ENCODE results near the gene BUB3.

The BUB3 gene

GRCh38 chr10:123136806-123137642, 17.2 kb upstream of the BUB3 start:
- DNase-seq (ENCODE audit: extremely low read depth, low read depth) = no peak
- no peak for TF ChIP-seq CTCF (IDR thresholded peaks at IDR 0.05; ENCODE audit: low read depth, low read length)

DNA sequence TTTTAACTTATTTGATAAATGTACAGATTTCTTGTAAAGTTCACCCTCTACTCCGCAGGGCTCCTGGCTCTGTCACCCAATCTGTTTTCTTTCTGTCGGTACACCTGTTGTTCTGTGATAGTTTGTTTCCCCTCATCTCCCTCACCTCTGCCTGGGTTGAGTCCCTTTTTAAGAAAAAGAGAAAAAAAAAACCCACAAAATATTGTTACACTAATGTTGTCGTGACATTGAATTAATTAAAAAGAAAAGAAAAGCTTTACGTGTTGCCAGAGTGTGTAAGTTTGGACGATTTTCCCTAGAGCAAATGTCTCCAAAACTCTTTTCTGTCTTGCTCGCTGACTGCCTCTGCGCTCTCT, 15.1 kb upstream of the BUB3 start:
- TF ChIP-seq CTCF (IDR thresholded peaks at IDR 0.05; ENCODE audit: low read depth, low read length) = no peak
- no peak for DNase-seq (ENCODE audit: extremely low read depth, low read depth)

DNA sequence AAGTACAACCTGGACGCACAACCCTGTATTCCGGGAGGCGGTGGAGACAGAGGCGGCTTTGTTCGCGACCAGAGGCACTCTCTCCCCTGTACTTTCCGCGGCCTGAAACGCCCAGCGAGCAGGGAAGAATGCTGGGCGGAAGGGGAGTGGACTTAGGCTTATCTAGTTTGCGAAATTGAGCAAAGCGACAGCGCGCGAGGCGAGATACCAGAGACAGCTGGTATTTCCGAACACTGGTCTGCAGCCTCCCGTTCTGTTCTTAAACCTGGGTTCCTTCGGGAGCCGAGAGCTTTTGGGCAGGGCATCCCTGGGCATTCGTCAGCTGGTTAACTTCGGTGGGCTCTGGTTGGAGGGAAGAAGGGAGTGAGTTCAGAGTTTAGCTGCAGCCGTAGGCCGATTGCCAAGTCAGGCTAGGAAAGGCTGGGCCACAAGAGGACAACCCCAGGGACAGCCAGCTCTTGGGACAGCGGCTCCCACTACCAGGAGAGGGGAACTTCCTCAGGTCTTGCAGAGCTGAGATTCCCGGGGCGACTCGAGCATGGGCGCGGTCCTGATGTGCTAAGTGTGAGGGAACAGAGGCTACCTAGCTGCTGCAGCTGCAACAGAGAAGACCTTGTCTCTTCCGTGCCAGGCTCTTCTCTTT, 14.6 kb upstream of the BUB3 start:
- TF ChIP-seq CTCF (IDR thresholded peaks at IDR 0.05; ENCODE audit: low read depth, low read length) = no peak
- DNase-seq (ENCODE audit: extremely low read depth, low read depth) = no peak

DNA sequence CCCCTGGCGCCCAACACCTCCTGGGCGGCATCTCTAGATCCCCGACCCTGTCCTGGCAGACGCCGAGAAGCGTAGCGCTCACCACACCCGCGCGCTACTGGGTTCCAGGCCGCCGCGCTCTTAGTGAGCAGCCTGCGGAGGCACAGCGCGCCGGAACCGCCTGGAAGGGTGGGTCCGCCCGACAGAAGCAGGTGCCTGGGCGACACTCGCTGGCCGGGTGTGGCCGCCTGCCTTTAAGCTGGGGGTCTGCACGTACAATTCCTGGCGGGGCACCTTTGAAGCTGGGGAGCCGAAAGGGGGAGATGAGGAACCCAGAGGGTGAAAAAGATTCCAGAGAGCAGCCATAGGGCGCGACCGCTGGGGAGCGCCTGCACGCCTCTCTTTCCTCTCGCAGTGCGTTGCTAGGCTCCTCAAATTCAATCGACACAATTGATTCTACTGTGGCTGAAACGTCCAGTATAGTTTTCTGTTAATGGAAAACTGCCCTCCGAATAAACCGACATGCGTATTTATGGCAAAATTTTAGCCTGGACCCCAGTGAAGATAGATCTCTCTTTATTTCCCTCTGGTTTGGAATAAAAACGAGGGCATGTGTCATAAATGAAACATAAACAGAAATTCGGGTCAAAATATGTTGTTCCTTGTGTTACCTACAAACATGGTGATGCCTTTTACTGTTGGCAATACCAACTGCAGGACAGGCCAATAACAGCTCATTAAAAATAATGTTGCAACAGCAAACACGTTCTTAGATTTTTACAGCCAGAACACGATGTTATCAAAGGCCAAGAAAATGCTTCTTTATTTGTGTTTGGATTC, 13.8 kb upstream of the BUB3 start:
- no peak for DNase-seq (ENCODE audit: extremely low read depth, low read depth)
- no peak for TF ChIP-seq CTCF (IDR thresholded peaks at IDR 0.05; ENCODE audit: low read depth, low read length)

DNA sequence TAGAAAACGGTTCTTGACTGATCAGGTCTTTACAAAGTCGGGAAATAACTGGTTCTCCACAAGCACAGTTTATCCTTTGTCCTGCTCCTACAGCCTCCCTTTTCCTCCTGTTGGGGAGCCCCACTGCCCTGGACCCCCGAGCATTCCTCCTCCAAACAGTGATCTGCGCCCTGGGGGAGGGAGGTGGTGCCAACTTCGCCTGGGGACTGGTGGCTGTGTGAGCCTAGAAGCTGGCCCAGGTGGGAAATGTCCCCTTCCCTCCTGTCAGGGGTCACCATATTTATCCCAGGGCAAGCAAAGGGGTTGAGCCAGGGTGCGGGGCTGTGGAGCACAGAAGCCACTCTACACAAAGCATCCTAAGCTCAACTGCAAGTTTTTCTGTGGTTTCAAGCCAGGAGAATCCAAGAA, 13.2 kb upstream of the BUB3 start:
- no peak for DNase-seq (ENCODE audit: extremely low read depth, low read depth)
- TF ChIP-seq CTCF (IDR thresholded peaks at IDR 0.05; ENCODE audit: low read depth, low read length) = no peak

DNA sequence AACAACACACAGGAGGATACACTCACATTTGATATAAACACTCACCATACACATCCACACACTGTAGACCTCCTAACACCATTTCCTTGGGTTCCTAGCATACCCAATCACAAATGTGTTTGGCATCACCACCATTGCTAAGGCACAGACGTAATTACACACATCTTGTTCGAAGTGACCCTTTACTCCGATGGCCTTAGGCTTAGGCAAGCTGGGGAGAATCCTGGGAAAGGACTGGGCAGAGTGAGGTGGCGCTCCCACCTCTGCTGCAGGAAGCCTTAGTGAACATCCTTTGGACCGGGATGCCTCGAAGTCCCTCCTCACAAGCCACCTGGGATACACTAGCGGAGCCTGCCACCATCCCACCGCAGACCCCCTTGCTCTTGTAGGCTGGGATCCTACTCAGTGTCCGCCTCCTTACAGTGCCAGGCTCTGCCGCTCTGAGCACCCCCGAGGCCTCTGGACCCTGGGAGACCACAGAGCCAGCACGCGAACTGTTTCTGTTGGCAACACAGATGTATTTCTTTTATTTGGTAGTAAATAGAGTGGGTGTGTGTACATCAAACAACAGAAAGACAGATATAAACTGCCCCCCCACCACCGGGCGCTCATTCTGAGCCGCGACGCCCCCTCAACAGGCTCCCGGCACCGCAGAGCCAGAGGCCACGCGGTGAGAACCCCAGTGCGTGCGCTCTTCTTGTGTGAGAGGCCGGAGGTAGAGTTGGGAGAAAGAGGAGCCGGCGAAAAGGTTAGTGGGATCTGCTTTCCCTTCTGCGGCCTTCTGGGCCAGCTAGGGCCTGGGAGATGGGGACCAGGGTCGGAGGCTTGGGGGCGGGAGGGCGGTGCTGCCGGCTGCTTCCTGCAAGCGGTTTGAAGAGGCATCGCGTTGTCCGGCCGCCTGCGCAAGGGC, 12.2 kb upstream of the BUB3 start:
- no peak for DNase-seq (ENCODE audit: extremely low read depth, low read depth)

More for the DNA sequence above, 12.2 kb upstream of the BUB3 start:
- no peak for TF ChIP-seq CTCF (IDR thresholded peaks at IDR 0.05; ENCODE audit: low read depth, low read length)
